ENCODE measurements around the gene RAB27A. TPM values are rescaled to one million over a fixed set of nuclear protein-coding genes. Genes with fewer than 3 reads are reported as not detected.

RAB27A gene
- total and polyA plus RNA-seq, 2 experiments from 2014 or later: 3.2 to 5.8 TPM

- TF ChIP-seq EZH2phosphoT487 (IDR thresholded peaks at IDR 0.05; ENCODE audit: unreplicated experiment): no peak
- no peak for TF ChIP-seq ZNF331 (CRISPR knock-in tag; IDR thresholded peaks at IDR 0.05; ENCODE audit: low read depth)
- no peak for TF ChIP-seq NANOG (IDR thresholded peaks at IDR 0.05; ENCODE audit: borderline replicate concordance)
- TF ChIP-seq ZNF462 (CRISPR knock-in tag; IDR thresholded peaks at IDR 0.05): no peak
- no peak for TF ChIP-seq EZH2 (IDR thresholded peaks at IDR 0.05; ENCODE audit: low read depth, unreplicated experiment)
Observed at GRCh38 chr15:55327387-55327786, 37.8 kb upstream of the RAB27A start (continued).

- Histone ChIP-seq H3F3A (replicated peaks; ENCODE audit: low read depth) (no peaks in the 10 kb centered on the region), H2AFZ (no peak overlapping the region), H3K4me3 (no peak overlapping the region), H3K4me2 (0 out of 2 replicates have a peak overlapping the region, but pooled peaks have one; percentile 16), H3K27ac (ENCODE audit: low read depth) (0 out of 2 replicates have a peak overlapping the region, but pooled peaks have one; percentile 35), H3K27me3 (ENCODE audit: insufficient read depth) (no peaks in the 10 kb centered on the region), H3K9me2 (ENCODE audit: insufficient read depth) (no peaks in the 10 kb centered on the region), H3K79me2 (replicated peaks; ENCODE audit: insufficient read depth) (peaks cover 6% of the 10 kb centered on the region), H3K36me3 (ENCODE audit: insufficient read depth) (no peaks in the 10 kb centered on the region), H3K4me1 (ENCODE audit: insufficient read depth) (peaks cover 10% of the 10 kb centered on the region; the same call in 1 of the 2 replicates), H4K20me1 (replicated peaks; ENCODE audit: insufficient read depth) (no peaks in the 10 kb centered on the region)
- peaks cover 16% of the 10 kb centered on the region for H3K4me1 Mint-ChIP-seq
- H3K36me3 Mint-ChIP-seq (ENCODE audit: low read depth): no peaks in the 10 kb centered on the region
- DNase-seq (ENCODE audit: low spot score): no peak
- H3K27me3 Mint-ChIP-seq (ENCODE audit: insufficient read depth, low read depth, poor library complexity): peaks cover 3% of the 10 kb centered on the region
- H3K4me3 Mint-ChIP-seq: no peak overlapping the region
- H3K9me3 Mint-ChIP-seq: no peaks in the 10 kb centered on the region; the same call in 2 of the 3 replicates
- ATAC-seq: no peak
- no peak overlapping the region for H3K27ac Mint-ChIP-seq
- TF ChIP-seq ZNF462 (CRISPR knock-in tag; IDR thresholded peaks at IDR 0.05): no peak
- TF ChIP-seq ZNF114 (CRISPR knock-in tag; IDR thresholded peaks at IDR 0.05): no peak
- TF ChIP-seq ETS1 (IDR thresholded peaks at IDR 0.05): no peak
- no peak for TF ChIP-seq POLR2AphosphoS5 (IDR thresholded peaks at IDR 0.05; ENCODE audit: low read depth)
Observed at GRCh38 chr15:55322467-55322866, 32.9 kb upstream of the RAB27A start.
